ENCODE measurements around the gene NKD1.
"Not testable (repeated sequence)": the region's sequence is repeated elsewhere in the genome, so short reads cannot be mapped to it uniquely, and the experiment has no call there.

NKD1 gene

DNA sequence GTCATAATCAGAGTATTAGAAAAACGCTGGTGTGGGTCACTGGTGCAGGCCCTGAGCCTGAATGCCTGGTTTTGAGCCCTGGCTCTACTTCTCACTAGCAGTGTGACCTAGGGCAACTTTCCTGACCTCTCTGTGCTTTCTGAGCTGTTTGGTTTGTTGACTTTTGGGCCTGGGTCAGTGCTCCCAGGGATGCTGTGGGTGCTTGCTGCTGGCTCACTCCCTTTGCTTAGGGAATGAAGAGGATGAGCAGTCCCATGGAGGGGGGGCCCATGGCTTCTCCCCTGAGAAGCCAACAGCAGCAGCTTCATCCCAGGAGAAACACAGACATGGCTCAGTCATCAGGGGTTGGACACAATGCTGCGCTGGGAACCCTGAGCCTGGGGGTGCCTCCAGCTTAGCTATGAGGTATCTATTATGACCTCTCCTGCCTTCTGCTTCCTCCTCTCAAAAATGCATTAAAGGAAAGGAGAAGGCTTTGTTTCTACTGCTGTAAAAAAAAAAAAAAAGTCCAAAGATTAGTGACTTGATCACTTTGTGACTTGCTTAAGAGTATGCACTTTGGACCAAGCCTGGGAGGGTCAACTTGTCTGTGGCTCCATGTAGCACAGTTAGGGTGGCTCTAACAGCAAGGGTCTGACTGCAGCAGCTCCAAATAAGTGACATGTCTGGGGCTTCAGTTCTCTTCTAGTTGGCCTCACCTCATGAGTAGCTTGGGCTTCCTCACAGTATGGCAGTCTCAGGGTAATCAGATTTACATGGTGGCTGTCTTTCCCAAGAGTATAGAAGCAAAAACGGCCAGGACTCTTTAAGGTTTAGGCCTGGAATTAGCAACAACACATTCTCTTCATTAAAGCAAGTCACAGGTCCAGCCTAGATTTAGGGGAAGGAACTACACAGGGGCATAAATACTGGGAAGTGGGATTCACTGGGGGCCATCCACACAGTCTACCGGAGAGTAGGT, 13.0 kb downstream of the NKD1 start:
- DNase-seq: no peak

DNA sequence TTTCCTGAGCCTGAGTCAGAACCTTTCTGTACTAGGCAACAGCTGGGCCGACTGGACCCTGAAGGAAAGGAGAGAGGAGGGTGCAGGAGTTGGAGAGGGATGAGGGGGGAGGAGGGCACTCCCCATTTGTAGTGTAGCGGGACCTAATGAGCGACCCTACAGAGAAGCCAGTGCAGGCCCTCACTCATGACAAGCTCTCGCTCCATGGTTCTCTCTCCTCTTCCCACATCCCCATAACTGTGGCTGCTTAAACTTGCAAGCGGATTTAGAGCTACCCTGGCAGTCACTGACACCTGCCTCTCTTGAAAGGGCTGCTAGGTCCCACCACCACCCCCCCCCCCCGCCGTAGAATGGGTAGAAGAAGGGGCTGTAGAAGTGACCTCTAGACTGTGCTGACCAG, 14.5 kb downstream of the NKD1 start:
- DNase-seq: no peak

DNA sequence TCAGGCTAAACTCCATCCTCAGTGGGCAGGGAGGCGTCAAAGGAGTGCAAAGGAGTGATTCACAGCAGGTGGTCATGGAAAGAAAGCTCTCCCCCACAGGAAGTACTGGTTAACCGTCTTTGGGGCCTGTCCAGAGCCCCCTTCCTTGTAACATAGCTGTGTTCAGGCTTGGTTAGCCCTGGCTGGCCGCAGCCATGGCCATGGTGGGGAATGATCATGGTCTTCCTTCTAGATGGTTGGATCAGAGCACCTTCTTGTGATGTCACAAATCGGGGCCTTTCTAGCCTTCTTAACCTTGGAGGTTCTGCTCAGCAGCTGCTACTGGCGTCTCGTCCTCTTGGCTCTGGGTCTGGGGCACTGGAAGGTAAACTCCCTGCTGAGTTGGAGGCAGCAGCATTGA, 15.8 kb downstream of the NKD1 start:
- DNase-seq: no peak

DNA sequence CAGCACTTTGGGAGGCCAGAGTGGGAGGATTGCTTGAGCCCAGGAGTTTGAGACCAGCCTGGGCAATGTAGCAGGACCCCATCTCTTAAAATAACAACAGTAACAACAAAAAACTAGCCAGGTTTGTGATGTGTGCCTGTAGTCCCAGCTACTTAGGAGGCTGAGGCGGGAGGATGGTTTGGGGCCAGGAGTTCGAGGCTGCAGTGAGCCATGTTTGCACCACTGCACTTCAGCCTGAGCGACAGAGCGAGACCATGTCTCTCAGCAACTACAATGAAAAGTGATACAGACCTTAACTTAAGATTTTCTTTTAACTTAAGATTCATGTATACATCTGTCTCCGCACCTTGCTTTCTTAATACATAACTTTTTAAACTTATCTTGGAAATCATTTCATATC, 17.2 kb downstream of the NKD1 start:
- DNase-seq: no peak

DNA sequence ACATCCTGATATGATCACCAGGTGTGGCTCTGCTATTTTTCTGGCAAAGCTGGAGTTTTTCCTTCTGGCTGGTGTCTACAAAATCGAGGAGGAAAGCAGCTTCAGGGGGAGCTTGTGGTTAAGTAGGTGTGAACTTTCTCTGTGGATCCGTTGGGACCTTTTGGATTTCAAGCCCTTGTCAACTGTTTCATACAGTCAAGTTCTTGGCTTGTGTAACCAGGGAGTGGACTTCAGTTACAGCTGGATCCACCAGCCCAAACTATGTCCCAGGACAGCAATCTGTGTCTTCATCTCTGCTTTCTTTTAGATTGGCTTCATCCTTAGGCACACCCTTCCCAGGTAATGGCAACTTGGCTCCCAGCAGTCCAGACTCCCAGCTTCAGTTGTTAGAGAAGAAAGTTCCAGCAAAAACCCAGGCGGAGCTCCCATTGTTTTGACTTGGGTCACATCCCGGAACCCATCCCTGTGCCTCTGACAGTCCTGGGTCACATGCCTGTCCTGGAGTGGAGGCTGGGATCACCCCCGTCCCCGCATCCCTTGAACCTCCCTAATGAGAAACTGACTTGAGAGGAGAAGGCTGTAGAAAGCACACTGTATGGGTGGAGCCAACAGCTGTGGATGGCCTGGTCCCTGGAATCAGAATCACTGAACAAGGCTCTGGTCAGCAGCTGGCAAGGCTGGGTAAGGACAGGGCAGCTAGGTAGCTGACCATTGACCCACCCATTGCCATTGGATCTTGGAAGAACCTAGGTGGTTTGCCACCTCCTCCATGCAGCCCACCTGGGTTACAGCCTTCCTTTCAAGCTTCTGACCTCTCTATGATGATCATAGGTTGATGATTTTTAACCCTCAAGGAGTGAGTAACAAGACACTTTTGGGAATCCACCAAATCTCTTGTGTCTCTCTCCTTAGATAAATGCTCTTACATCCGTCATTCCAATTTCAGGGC, 18.1 kb downstream of the NKD1 start:
- no peak for DNase-seq

DNA sequence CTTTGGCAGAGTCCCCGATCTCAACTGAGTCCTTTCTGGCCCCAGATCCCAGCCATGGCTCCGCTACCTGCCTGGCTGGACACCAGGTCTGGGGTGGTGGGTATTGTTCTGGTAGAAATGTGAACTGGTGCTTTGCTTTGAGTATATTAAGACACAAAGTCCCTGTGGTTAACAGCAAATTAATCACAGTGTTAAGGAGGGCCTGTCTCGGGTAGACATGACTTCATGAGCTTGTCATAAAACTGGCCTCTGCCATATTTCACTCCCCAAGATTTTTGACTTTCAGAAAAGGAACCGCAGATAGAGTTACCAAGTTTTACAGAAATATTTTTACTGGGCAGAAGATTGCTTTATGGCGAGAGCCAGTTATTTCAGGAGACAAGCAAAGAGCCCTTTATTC, 19.5 kb downstream of the NKD1 start:
- DNase-seq: no peak

DNA sequence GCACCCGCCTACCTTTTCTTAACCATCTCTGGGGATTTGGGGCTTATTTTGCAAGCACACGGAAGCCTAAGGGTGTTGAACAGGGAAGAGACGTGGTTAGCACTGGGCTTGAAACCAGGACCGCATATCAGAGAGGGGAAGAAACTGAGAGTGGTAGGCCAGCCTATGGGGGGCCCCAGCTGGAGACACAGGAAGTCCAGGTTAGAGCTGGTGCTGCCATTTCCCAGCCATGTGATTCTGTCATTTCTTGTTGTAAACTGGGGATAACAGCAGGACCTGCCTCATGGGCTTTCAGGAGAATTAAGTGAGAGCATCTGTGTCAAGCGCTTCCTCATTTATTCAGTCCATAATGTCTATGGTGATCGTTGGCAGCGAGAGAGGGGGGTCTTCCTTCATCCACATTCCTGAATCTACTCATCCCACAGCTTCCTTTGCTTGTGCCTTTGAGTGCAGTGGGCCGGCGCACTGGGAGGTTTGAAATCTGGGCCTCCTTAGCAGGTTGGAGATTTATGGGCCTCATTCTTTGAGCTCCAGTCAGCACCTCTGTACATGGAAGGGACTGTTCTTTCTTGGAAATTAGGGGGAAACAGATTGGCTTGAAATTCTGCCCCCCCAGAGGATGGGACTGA, 20.1 kb downstream of the NKD1 start:
- DNase-seq: no peak

DNA sequence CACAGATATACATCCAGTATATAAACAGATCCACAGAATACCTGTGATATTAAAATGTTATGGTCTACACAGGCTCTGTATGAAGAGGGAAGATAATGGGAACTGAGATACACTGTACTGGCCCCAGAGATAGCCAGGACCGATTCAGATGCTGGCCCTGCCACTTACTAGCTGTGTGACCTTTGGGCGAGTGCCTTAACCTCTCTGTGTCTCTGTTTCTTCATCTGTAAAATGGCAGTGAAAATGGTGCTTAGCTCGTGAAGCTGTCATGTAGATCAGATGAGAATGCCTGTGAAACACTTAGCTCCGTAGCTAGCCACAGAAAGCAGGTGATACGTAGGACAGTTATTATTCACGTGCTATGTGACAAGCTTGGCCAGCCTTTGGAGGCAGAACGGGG, 22.2 kb downstream of the NKD1 start:
- no peak for DNase-seq

DNA sequence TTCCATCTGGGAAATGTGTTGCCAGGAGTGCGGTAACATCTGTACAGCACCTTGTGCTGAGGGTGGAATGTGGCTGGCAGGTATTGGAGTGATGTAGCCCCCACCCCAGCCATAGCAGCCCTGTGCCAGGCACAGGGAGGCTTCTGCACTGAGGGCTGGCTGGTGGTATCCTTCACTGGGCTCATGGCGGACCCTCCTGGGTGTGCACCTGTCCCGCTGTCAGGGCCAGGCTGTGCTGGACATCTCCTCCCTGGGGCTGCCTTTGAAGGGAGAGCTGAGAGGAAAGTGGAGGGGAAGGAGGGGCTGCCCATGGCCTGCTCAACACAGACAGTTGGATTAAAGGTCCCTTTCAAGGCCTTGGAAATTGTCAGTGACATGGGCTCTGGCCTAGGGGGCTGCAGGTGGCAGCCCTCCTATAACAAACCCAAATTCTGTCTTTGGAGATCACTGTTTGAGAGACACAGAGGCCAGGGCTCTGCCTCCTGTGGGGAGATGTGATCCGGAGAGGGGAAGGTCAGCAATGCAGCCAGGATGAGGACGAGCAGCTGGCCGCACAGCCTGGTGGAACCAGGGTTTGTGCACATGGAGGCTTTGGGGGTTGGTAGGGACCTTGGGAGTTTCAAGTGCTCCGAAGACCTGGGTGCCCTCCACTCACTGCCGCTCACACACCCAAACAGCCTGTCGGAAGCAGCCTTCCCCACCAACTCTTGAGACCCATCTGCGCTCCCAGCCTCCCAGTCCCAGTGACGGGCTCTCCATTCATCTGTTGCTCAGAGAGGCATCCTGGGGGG, 22.8 kb downstream of the NKD1 start:
- DNase-seq: no peak

DNA sequence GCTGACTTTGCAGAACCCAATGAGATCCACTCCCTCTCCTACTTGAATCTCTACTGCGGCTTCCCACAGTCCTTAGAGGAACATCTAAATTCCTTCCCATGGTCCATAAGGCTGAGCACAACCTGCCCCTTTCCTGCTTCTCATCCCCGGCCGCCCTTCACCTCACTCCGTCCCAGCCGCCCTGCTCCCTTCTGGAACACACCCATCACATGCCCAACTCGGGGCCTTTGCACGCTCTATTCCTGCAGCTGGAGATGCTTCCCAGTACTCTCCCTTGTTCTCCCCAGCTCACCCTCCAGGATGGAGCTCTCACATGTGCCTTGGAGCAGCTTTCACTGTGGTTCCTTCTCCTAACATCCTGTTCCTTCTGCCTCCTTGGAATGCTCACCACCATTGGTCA, 23.6 kb downstream of the NKD1 start:
- no peak for DNase-seq

DNA sequence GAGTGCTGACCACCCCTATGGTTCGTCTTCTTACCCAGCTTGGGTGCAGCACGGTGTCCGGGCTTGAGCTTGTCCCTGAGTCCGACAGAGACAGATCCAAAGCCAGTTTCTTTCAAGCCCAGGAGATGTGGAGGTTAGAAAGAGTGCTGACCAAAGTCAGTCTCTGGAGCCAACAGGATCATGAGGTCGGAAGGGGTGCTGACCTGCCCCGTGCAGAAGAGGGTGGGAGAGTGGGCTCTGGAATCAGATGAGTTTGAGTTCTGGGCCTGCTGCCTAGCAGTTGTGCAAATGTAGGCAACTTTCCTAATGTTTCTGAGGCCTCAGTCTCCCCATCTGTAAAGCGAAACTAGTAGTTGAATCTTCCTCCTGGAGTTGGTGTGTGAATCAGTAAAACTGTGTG, 24.5 kb downstream of the NKD1 start:
- no peak for DNase-seq

DNA sequence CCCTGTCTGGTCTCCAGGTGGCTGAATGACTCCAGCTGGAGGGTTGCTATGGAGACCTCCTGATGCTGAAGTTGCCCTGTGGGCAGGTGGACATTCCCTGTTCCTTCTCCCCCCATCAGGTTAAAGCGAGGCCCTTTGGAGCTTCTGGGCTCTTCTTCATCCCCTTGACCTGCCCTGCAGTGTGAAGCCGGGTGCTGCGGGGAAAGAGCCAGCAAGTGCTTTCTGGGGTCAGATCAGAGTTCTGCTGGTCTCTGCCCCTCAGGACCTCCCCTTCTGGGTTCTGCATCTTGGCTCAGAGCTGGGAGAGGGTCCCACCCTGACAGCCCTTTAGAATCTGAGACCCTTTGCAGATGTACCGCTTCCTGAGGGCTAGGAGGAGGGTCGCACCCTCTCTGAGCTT, 25.1 kb downstream of the NKD1 start:
- DNase-seq: no peak

DNA sequence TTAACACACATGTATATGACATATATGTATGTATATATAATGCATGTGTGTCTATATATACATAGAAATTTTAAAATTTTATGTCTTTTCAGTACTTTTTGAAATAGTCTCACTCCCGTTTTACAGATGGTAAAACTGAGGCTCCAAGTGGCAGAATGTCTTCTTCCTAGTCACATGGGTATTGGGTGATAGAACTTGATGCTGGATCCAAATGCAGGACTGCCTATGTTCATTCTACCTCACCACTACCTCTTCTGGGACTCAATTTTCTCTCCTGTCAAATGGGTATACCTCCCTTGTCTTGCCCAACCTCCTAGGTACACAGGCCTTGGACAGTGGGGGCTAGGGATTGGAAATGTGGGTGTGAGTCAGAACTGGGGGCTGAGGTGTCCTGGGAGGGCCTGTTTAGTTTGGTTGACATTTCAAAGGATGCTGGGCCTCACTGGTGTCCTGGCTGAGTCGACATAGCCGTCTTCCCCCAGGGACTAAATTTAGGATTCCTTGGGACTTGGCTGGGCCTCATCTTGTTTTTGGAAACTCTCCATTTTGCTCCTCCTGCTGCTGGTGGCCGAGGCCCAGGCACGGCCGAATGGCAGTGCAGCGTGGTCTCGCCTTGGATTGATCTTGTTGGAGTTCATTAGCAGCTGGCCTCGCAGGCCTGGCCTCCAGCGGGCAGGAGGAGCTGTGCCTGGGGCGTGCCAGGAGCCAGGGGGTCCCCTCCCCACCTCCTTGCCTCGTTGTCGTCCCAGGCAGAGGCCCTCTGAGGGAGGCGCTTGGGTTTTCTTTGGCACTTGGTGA, 25.9 kb downstream of the NKD1 start:
- DNase-seq: no peak

DNA sequence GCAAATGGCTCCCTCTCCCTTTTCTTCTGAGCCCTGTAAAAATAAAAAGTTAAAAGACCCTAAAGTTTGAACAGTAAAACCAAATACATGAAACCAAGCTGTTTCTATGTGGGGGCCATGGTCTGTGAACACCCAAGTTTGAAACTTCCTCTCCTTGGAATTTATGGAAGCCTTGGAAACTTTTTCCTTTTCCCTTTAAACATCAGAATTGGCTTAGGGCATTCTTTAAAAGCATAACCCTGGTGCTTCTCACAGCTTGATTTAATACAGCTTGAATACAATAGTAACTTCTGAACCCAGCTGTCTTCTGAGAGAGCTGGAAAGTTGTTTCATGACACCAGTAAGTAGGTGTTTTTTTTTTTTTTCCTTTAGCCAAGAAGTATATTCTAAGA, 26.5 kb downstream of the NKD1 start:
- no peak for DNase-seq

DNA sequence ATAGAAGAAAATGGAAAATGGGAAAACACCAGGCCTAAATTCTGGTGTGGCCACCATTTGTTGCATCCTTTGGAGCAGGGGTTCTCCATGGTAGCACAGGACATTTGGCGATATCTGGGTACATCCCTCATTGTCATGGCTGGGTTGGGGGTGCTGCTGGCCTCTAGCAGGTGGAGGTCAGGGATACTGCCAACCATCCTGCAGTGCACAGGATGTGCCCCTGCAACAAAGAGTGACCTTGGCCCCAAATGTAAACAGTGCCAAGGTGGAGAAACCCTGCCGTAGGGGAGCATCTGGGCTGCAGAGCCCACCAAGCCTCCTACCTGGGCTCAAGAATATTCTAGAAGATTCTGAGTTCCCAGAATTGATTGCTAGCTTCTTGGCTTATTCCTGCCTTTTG, 27.5 kb downstream of the NKD1 start:
- no peak for DNase-seq

DNA sequence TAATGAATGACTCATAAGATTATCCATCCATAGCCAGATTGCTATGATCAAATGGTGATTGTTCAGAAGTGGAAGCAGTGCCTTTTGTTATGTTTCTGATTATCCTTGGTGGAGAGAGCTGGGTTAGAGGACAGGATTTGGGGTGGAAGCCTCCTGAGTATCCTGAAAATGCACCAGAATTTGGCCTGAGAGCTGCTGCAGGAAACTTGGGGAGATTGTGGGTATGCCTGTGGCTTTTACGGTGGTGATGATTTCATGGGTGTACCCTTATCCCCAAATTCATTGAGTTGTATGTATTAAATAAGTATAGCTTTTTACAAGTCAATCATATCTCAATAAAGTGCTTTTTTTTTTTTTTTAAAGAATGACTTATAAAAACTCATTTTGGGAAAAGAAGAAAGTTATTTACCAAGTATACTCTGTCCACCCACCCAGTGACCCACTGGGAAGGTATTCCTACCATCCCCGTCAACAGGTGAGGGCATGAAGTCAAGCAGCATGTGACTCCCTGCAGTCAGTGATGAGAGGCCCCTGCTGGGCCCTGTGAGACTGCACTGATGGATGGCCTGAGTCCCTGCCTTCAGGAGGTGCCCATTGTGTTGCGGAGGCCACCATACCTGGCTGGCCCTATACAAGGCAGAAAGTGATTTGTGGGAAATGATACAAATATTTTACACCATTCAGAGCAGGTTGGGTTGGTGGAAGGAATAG, 28.4 kb downstream of the NKD1 start:
- no peak for DNase-seq

DNA sequence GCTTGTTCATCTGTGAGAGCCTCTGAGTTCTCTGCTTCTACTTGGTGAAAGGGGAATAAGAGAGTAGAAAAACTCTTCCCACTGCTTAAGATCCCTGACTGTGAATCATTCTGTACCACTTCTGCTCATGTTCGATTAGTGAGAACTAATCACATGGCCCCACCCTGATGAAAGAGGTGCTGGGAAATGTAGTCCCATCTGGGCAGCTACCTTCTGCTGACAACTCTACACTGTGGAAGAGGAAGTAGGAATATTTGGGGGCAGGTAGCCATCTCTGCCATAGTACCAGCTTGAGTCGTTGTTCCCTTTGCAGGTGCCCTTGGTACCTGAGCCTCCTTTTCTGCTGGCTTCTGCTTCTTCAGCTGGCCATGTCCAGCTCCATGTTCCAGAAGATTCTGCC, 29.9 kb downstream of the NKD1 start:
- DNase-seq: no peak

DNA sequence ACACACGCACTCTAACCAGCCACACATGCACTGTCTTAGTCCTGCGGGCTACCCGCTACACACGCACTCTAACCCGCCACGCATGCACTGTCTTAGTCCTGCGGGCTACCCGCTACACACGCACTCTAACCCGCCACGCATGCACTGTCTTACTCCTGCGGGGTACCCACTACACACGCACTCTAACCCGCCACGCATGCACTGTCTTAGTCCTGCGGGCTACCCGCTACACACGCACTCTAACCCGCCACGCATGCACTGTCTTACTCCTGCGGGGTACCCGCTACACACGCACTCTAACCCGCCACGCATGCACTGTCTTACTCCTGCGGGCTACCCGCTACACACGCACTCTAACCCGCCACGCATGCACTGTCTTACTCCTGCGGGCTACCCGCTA, 31.2 kb downstream of the NKD1 start:
- not testable (repeated sequence) for DNase-seq

DNA sequence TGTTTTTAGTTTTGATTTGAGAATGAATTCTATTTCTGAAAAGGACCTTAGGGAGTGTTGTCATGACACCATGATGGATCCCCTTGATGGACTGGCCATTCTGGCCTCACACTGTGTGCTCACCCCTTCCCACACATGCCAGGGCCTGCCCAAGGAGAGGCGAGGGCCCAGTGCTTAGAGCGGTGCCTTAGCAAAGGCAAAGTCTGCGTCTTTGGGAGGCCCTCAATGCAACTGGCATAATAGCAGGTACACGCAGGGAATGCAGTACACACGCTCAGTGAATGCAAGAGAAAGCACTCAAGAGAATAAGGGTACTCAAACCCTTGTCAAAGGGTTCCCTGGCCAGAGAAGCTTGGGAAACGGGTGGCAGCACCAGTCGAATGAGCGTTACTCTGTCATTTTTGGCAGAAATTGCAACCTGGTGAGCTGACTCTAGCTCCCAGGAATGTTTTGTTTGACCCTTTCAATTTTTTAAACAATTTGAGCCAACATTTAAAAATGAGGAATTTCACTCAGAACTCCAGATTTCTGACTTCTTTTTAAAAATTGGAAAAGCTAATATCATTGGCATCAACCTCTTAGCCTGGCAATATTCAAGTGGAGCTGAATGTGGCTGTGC, 32.1 kb downstream of the NKD1 start:
- no peak for DNase-seq

DNA sequence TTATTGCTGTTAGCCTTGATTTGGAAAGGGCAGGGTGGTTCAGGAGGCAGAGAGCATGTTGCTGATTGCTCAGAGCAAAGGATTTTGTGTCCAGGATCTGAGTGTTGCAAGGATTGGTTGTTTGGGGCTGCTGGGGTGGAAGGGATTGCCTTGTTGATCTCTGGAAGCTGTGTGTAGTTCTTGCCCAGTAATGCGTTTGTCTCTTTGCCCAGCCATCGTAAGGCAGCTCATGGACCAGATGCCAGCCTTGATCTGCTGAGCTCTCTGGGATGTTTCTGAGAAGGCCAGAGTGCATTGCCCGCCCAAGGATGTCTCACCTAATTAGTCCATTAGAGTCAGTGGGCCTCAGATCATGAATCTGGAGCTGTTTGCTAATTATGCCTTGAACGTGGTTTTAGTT, 33.6 kb downstream of the NKD1 start:
- DNase-seq: no peak

DNA sequence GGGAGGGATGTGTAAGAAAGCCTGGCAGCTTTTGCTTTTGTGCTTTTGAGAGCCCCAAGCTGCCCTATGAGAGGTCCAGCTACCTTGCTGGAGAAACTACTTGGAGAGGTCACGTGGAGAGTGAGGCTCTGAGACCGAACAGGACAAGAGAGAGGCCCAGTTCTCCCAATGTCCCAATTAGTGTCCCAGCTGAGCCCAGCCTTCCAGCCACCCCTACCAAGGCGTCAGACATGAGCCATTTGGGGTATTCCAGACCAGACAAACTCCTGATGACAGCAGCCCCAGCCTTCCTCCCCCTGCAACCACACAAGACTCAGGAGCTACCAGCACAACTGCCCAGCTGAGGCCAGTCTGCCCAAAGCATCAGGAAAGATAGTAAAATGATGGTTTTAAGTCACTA, 35.0 kb downstream of the NKD1 start:
- no peak for DNase-seq

Measured in NCI-H2081 treated with DMSO at 0.1 percent for 48 hours (cell line).